ENCODE measurements around the gene MEIOB. TPM values are rescaled to one million over a fixed set of nuclear protein-coding genes. Genes with fewer than 3 reads are reported as not detected.

MEIOB gene
- polyA plus RNA-seq, 1 of the 3 experiments (the other 2 are of a cell fraction), result not detected

GRCh38 chr16:1818204-1818872, 53.6 kb downstream of the MEIOB start (continued):
- TF ChIP-seq REST (IDR thresholded peaks at IDR 0.05; ENCODE audit: low read depth, low read length) (no peak), JUND (IDR thresholded peaks at IDR 0.05) (no peak), EP300 (IDR thresholded peaks at IDR 0.05; ENCODE audit: borderline replicate concordance in 1 of 2, low read depth in 1 of 2, low read length in 1 of 2) (no peak)

GRCh38 chr16:1817716-1818115, 54.2 kb downstream of the MEIOB start:
- 98% methylated on average over 12 of the region's 17 CpGs for WGBS (ENCODE audit: low lambda C conversion rate)
- no peaks in the 10 kb centered on the region for H3K79me2 ChIP-seq (ENCODE audit: insufficient read depth)
- H3K4me2 ChIP-seq, result no peak overlapping the region
- H3K4me3 ChIP-seq (ENCODE audit: low read depth in 2 of 2, low read length in 1 of 2), result no peak overlapping the region
- H2AFZ ChIP-seq (ENCODE audit: low read depth), result no peak overlapping the region
- H3K9ac ChIP-seq, result no peak overlapping the region
- no peaks in the 10 kb centered on the region for H3K9me2 ChIP-seq
- H3K4me1 ChIP-seq (ENCODE audit: control insufficient read depth in 1 of 2, insufficient read depth in 2 of 2, low read depth in 1 of 2, low read length in 1 of 2), result no peaks in the 10 kb centered on the region
- H4K20me1 ChIP-seq (ENCODE audit: insufficient read depth), result no peaks in the 10 kb centered on the region
- H3K36me3 ChIP-seq (replicated peaks in 1 of 2; ENCODE audit: control insufficient read depth in 1 of 2, insufficient read depth in 2 of 2, low read length in 1 of 2), result peaks cover 0 to 18% of the 10 kb centered on the region in 2 experiments
- peaks cover 7% of the 10 kb centered on the region for H3F3A ChIP-seq (replicated peaks; ENCODE audit: insufficient read depth)
- ChIA-PET CTCF (no interaction called here), POLR2A (no interaction called here)
- no peaks in the 10 kb centered on the region for H3K9me3 ChIP-seq
- H3K27ac ChIP-seq (ENCODE audit: low read depth in 2 of 2, low read length in 1 of 2), result no peak overlapping the region
- TF ChIP-seq RCOR1 (IDR thresholded peaks at IDR 0.05; ENCODE audit: low read length), result no peak
- TF ChIP-seq NFIC (IDR thresholded peaks at IDR 0.05; ENCODE audit: borderline replicate concordance), result no peak
- TF ChIP-seq NRF1 (IDR thresholded peaks at IDR 0.05; ENCODE audit: low read depth, low read length), result no peak
- TF ChIP-seq ZBTB33 (IDR thresholded peaks at IDR 0.05; ENCODE audit: borderline replicate concordance, low read depth), result no peak
- no peak for TF ChIP-seq EP300 (IDR thresholded peaks at IDR 0.05; ENCODE audit: borderline replicate concordance in 1 of 2, low read depth in 1 of 2, low read length in 1 of 2)
- TF ChIP-seq TAF1 (IDR thresholded peaks at IDR 0.05; ENCODE audit: borderline replicate concordance, low read depth, low read length), result no peak
- TF ChIP-seq EZH2phosphoT487 (IDR thresholded peaks at IDR 0.05; ENCODE audit: borderline replicate concordance, low read depth), result no peak
- TF ChIP-seq FOXM1 (IDR thresholded peaks at IDR 0.05; ENCODE audit: low read depth), result no peak
- TF ChIP-seq YY1 (IDR thresholded peaks at IDR 0.05; ENCODE audit: low read depth), result no peak
- no peak for TF ChIP-seq GATA2 (CRISPR knock-in tag; IDR thresholded peaks at IDR 0.05)
- TF ChIP-seq TEAD4 (IDR thresholded peaks at IDR 0.05; ENCODE audit: borderline replicate concordance, insufficient read depth), result no peak
- no peak for TF ChIP-seq JUND (IDR thresholded peaks at IDR 0.05)
- no peak for TF ChIP-seq TCF12 (IDR thresholded peaks at IDR 0.05)
- no peak for TF ChIP-seq FOSL2 (IDR thresholded peaks at IDR 0.05; ENCODE audit: borderline replicate concordance, low read depth)
- no peak for TF ChIP-seq SIN3A (IDR thresholded peaks at IDR 0.05; ENCODE audit: borderline replicate concordance, low read depth, low read length)
- TF ChIP-seq SMC3 (IDR thresholded peaks at IDR 0.05; ENCODE audit: low read depth, low read length), result no peak
- no peak for TF ChIP-seq POLR2AphosphoS5 (IDR thresholded peaks at IDR 0.05; ENCODE audit: low read depth, low read length)
- TF ChIP-seq MEF2A (IDR thresholded peaks at IDR 0.05; ENCODE audit: borderline replicate concordance, low read depth), result no peak
- TF ChIP-seq MXI1 (IDR thresholded peaks at IDR 0.05; ENCODE audit: low read depth, low read length), result no peak
- no peaks in the 10 kb centered on the region for H3K27me3 ChIP-seq (ENCODE audit: insufficient read depth)
- DNase-seq, result no peak

Measured in SK-N-SH (cell line).